Adrenal gland (tissue), 12 donors: Measurements from ENCODE around the gene RPL27. TPM values are rescaled to one million over a fixed set of nuclear protein-coding genes. Genes with fewer than 3 reads are reported as not detected.
"Not testable (repeated sequence)": the region's sequence is repeated elsewhere in the genome, so short reads cannot be mapped to it uniquely, and the experiment has no call there.

Source experiments
- DNase-seq, 7 donors: peaks; one replicate each; pipeline ENCODE4 v3.0.0-alpha.2; 2019 to 2020
- H3K27ac ChIP-seq, 5 donors: fragments of 200-600 bp; sonication (generic) in 4 of 5; 1 replicate in 3 of 5; 2 replicates in 2 of 5; pipeline versions ENCODE4 v1.5.1 to v1.8.0; 2016 to 2020; ENCODE audit warnings: mild to moderate bottlenecking in 1 of 5
- H3K27me3 ChIP-seq: fragments of 200-600 bp; 2 replicates; pipeline ENCODE4 v1.8.0; 2021
- H3K36me3 ChIP-seq, 2 donors: fragments of 200-600 bp; replicated peaks in 1 of 2; 1 replicate in 1 of 2; 2 replicates in 1 of 2; pipeline versions ENCODE4 v1.5.1 to v1.8.0; 2018 to 2022
- H3K4me1 ChIP-seq, 2 donors: fragments of 200-600 bp; replicated peaks in 1 of 2; 1 replicate in 1 of 2; 2 replicates in 1 of 2; pipeline versions ENCODE4 v1.5.1 to v1.8.0; 2018 to 2021
- H3K4me3 ChIP-seq, 4 donors: fragments of 200-600 bp; sonication (generic) in 3 of 4; one replicate each; pipeline ENCODE4 v1.5.1; 2016 to 2018
- H3K9me3 ChIP-seq, 3 donors: fragments of 200-600 bp; sonication (generic) in 1 of 3; replicated peaks in 1 of 3; 1 replicate in 2 of 3; 2 replicates in 1 of 3; pipeline versions ENCODE4 v1.5.1 to v1.8.0; 2016 to 2021
- CTCF ChIP-seq, 6 experiments: fragments of 450-650 bp in 4 of 6; fragments of 200-600 bp in 2 of 6; sonication (generic) in 1 of 6; IDR thresholded peaks; 1 replicate in 5 of 6; 2 replicates in 1 of 6; pipeline versions ENCODE4 v1.5.1 to v1.8.0; 2016 to 2021; ENCODE audit warnings: antibody characterized with exemption in 6 of 6, mild to moderate bottlenecking in 2 of 6, moderate library complexity in 1 of 6
- POLR2A ChIP-seq, 2 donors: fragments of 450-650 bp; IDR thresholded peaks; one replicate each; pipeline ENCODE4 v1.6.1; 2017; ENCODE audit warnings: antibody characterized with exemption in 2 of 2, mild to moderate bottlenecking in 2 of 2, moderate library complexity in 1 of 2
- WGBS, 4 donors: extraction: QIAGEN DNeasy Blood & Tissue Kit in 2 of 4; methylation state at CpG; one replicate each; pipeline versions ENCODE4 v1.1.5 to v1.1.7; 2013 to 2017; 5-methylcytosine and 5-hydroxymethylcytosine counted together
- intact Hi-C, 2 donors: fragments of 100-400 bp; cut with DNase I; formaldehyde crosslinking; loops; one replicate each; pipeline versions ENCODE4 v1.14.1 to v1.15.0; 2022 to 2023
- polyA plus RNA-seq, 3 donors: library from polyadenylated mRNA; stranded (reverse); fragments of 200-250 nt in 2 of 3; fragments of 350-450 nt in 1 of 3; fragmentation: Illumina TruSeq in 1 of 3; extraction: RNeasy Lipid Tissue Mini Kit (QIAGEN cat#74804) in 1 of 3; gene quantifications; one replicate each; pipeline ENCODE4 v1.2.3, GENCODE V29; 2013 to 2014
- total RNA-seq, 9 donors: library from RNA; depleted of rRNA in 4 of 9; stranded (reverse); fragments of >200 nt in 4 of 9; fragments of 120-200 nt in 1 of 9; fragmentation: NEBNext Ultra II Directional in 1 of 9; extraction: Animal tissue kit (Norgen Biotek cat#: 25700) in 1 of 9; gene quantifications; one replicate each; pipeline versions ENCODE4 v1.1.0 to v1.2.4, GENCODE V29; 2013 to 2023
- donor health status: healthy with polysubstance abuse.
- donor health status: Bipolar disorder and iron deficiency.
- donor health status: DM: yes; HTN: yes; CAD: no.
- donor health status: DM: no; HTN: no; CAD: no.
- donor health status: DM: no; HTN: no; CAD: no.
- donor health status: DM: yes; HTN: yes; CAD: no.

RPL27 gene
- total and polyA plus RNA-seq, 12 donors, result 356 to 2,291 (median 1,072) TPM

GRCh38 chr17:42989141-42989540, 9.1 kb upstream of the RPL27 start:
- 46 to 63% (median 52%) methylated on average over 5 of the region's 5 CpGs for WGBS, 4 donors
- H3K27ac ChIP-seq, result peak overlapping the region; percentile 17 to 84 (median 66)
- intact Hi-C loops, result no loop called here
- peaks cover 13 to 29% of the 10 kb centered on the region in 2 donors for H3K4me1 ChIP-seq
- H3K36me3 ChIP-seq, result peaks cover 0 to 79% of the 10 kb centered on the region in 2 donors
- no peaks in the 10 kb centered on the region for H3K9me3 ChIP-seq
- TF ChIP-seq CTCF (IDR thresholded peaks at IDR 0.05) (no peak), POLR2A (IDR thresholded peaks at IDR 0.05) (no peak)
- H3K27me3 ChIP-seq, result no peaks in the 10 kb centered on the region
- peak in 2 of 7 donors; percentile 42 to 44 for DNase-seq
- no peak overlapping the region for H3K4me3 ChIP-seq

- DNase-seq, result no peak
- no peak overlapping the region for H3K4me3 ChIP-seq
- 60 to 75% (median 68%) methylated on average over 6 of the region's 6 CpGs for WGBS, 4 donors
- no peaks in the 10 kb centered on the region for H3K9me3 ChIP-seq
- intact Hi-C loops, result loop anchor here in 1 of 2 donors (10.0 kb wide), 1 partner anchor 145 kb away; the partner anchor contains the start of gene AOC2
- peaks cover 13 to 20% of the 10 kb centered on the region in 2 donors for H3K4me1 ChIP-seq
- peaks cover 0 to 78% of the 10 kb centered on the region in 2 donors for H3K36me3 ChIP-seq
- H3K27me3 ChIP-seq, result no peaks in the 10 kb centered on the region
- no peak for TF ChIP-seq POLR2A (IDR thresholded peaks at IDR 0.05)
- TF ChIP-seq CTCF (IDR thresholded peaks at IDR 0.05), result no peak
- H3K27ac ChIP-seq, result peak overlapping the region; percentile 57 to 84 (median 67)
These were observed 8.2 kb upstream of the RPL27 start for GRCh38 chr17:42989726-42990652.

GRCh38 chr17:42991471-42991870, 6.7 kb upstream of the RPL27 start:
- Histone ChIP-seq H3K27me3 (no peaks in the 10 kb centered on the region), H3K36me3 (peaks cover 0 to 65% of the 10 kb centered on the region in 2 donors), H3K4me3 (no peak overlapping the region), H3K4me1 (peaks cover 13 to 18% of the 10 kb centered on the region in 2 donors), H3K27ac (peak overlapping the region in 2 of 5 donors; percentile 43 to 84), H3K9me3 (no peaks in the 10 kb centered on the region)
- intact Hi-C loops, result loop anchor here in 1 of 2 donors (10.0 kb wide), 1 partner anchor 147 kb away; the partner anchor contains the start of gene AOC2
- no peak for TF ChIP-seq CTCF (IDR thresholded peaks at IDR 0.05)
- no peak for TF ChIP-seq POLR2A (IDR thresholded peaks at IDR 0.05)
- no peak for DNase-seq
- WGBS, 4 donors, result 86 to 100% (median 90%) methylated on average over 2 to 6 of the region's 6 CpGs

GRCh38 chr17:42992872-42993271, 5.3 kb upstream of the RPL27 start:
- no peak overlapping the region for H3K4me3 ChIP-seq
- H3K36me3 ChIP-seq, result peaks cover 0 to 56% of the 10 kb centered on the region in 2 donors
- no peaks in the 10 kb centered on the region for H3K27me3 ChIP-seq
- H3K9me3 ChIP-seq, result no peaks in the 10 kb centered on the region
- intact Hi-C loops, result loop anchor here in 1 of 2 donors (10.0 kb wide), 1 partner anchor 148 kb away; the partner anchor contains the start of gene AOC2
- WGBS, 4 donors, result 76 to 95% (median 90%) methylated on average over 5 of the region's 5 CpGs
- DNase-seq, result no peak
- no peak for TF ChIP-seq POLR2A (IDR thresholded peaks at IDR 0.05)
- TF ChIP-seq CTCF (IDR thresholded peaks at IDR 0.05), result peak in 1 of 6 experiments; percentile 1
- no peak overlapping the region for H3K27ac ChIP-seq
- H3K4me1 ChIP-seq, result peaks cover 13 to 25% of the 10 kb centered on the region in 2 donors

GRCh38 chr17:42993913-42994312, 4.3 kb upstream of the RPL27 start:
- intact Hi-C loops, result loop anchor here in 1 of 2 donors (10.0 kb wide), 1 partner anchor 149 kb away; the partner anchor contains the start of gene AOC2
- not testable (repeated sequence) for H3K27me3 ChIP-seq, H3K27ac ChIP-seq, H3K9me3 ChIP-seq, DNase-seq, H3K4me3 ChIP-seq
- 85 to 88% (median 87%) methylated on average over 10 of the region's 10 CpGs for WGBS, 4 donors
- Histone ChIP-seq H3K4me1 (peaks cover 10 to 24% of the 10 kb centered on the region in 2 donors), H3K36me3 (peaks cover 0 to 45% of the 10 kb centered on the region in 2 donors)
